Dermis blood vessel endothelial cell (primary cell): ENCODE measurements around the gene UMOD. TPM values are rescaled to one million over a fixed set of nuclear protein-coding genes. Genes with fewer than 3 reads are reported as not detected.
"Not testable (repeated sequence)": the region's sequence is repeated elsewhere in the genome, so short reads cannot be mapped to it uniquely, and the experiment has no call there.

Experiments
- DNase-seq: peaks from one replicate; pipeline ENCODE4 v3.0.0; 2010
- total RNA-seq: library from RNA; depleted of rRNA; stranded (reverse); fragments of >200 nt; gene quantifications from 2 replicates; pipeline ENCODE4 v1.2.3, GENCODE V29; 2014

The UMOD gene
- total RNA-seq, 1 donor from 2014 or later, result not detected

- no peak for DNase-seq
Observed at GRCh38 chr16:20320592-20320991, 31.9 kb downstream of the UMOD start.

GRCh38 chr16:20320178-20320577 lies 32.3 kb downstream of the UMOD start:
- no peak for DNase-seq

DNA sequence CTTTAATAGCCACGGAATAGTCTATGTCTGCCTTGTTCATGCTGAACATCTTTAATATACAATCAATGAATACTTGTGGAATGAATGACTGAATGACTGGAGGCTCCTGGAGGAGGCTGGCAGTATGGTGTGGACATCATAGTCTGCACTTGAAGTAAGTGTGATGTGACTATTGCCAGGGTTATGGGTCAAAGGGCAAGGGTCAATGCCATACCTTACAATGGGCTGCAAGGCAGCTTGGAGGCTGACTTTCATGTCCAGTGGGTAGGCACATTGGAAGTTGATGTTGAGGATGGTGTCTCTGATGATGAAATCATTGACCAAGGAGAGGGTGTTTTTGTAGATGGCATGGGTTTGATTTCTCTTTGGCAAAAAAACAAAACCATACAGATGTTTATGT lies 33.1 kb downstream of the UMOD start:
- no peak for DNase-seq

GRCh38 chr16:20318437-20318836 lies 34.1 kb downstream of the UMOD start:
- no peak for DNase-seq

DNA sequence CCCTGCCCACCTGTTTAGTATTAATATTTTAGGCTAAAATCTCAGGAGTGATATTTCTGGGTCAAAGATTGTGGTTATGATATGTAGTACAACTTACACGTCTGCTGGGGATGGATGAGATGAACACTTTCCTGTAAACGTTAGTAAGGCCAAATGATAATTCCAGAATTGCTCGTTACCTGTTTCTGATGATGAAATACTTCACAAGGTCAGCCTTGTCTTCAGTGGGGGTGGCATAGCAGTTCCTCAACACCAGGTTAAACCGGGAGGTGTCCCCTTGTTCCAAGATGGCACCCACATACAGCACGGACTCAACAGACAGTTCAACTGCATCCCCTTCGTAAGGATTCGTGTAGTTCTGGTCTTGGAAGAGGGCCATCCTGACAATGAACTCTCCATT lies 34.5 kb downstream of the UMOD start:
- DNase-seq, result no peak

- DNase-seq, result no peak
Observed at GRCh38 chr16:20317117-20317516, 35.4 kb downstream of the UMOD start.

- DNase-seq, result no peak
Observed at GRCh38 chr16:20316715-20317114, 35.8 kb downstream of the UMOD start.

DNA sequence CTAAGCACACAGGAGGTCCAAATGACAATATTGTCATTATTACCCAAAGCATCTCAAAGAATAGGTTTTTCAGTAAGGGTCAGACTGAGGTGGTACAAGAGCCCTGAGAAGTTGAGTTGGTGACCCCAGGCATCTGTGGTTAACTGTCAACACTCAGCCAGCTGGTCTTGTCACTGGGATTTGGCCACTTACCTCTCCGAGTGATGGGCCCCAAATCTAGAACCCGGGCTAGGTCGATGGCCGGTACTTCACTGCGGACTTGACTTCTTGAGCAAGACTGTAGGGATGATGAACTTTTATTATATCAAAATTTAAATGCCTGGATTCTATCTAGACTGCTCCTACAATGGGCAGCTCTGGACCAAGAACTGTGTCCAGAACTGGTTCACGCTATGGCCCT lies 36.8 kb downstream of the UMOD start:
- no peak for DNase-seq

DNA sequence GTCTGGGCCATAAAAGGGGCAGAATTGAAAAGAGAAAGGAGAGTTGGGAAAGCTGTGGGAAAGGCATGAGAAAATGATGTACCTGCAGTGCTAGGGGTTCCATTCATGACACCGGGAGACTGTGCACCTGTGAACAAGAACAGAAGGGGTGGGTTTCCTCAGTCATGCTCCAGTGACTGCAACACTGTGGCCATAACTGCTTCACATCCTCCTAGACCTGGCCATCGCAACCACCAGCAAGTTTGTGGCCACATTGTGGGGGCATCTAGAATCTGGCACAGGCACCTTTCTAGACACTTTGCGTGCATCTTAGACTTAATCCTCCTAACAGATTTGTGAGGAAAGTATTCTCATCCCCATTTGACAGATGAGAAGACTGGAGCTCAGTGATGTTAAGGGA lies 37.9 kb downstream of the UMOD start:
- no peak for DNase-seq

GRCh38 chr16:20313741-20314140 lies 38.8 kb downstream of the UMOD start:
- no peak for DNase-seq

DNA sequence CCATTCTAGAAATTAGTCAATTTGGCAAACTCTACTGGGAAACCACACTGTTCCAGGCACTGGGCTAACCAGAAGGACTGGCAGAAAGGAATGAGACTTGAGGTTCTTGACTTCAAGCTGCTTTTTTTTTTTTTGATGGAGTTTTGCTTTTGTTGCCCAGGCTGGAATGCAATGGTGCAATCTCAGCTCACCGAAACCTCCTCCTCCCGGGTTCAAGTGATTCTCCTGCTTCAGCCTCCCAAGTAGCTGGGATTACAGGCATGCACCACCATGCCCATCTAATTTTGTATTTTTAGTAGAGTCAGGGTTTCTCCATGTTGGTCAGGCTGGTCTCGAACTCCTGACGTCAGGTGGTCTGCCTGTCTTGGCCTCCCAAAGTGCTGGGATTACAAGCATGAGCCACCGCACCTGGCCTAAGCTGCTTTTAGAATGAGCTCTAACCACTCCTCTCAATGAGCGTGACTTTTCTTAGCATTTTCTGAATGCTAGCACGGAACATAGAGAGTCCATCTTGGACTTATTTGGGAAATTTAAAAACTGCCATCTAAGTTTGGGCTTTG lies 39.9 kb downstream of the UMOD start:
- not testable (repeated sequence) for DNase-seq

DNA sequence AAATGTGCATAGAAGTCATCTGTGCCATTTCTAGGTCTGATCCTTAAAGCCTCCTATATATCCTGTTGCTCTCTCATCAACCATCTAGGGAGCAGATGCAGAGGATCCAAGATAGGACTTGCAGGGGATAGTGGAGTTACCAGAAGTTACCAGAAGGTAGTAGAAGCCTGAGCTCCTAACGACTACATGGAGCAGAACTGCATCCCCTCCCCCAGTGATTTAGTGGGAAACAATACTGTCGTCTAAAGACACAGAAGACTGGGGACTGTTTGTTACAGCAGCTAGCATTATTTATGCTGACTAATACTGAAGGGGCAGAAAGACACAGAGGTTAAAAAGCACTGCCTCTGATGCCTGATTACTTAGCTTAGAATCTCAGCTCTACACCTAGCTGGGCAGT lies 41.0 kb downstream of the UMOD start:
- DNase-seq, result no peak

DNA sequence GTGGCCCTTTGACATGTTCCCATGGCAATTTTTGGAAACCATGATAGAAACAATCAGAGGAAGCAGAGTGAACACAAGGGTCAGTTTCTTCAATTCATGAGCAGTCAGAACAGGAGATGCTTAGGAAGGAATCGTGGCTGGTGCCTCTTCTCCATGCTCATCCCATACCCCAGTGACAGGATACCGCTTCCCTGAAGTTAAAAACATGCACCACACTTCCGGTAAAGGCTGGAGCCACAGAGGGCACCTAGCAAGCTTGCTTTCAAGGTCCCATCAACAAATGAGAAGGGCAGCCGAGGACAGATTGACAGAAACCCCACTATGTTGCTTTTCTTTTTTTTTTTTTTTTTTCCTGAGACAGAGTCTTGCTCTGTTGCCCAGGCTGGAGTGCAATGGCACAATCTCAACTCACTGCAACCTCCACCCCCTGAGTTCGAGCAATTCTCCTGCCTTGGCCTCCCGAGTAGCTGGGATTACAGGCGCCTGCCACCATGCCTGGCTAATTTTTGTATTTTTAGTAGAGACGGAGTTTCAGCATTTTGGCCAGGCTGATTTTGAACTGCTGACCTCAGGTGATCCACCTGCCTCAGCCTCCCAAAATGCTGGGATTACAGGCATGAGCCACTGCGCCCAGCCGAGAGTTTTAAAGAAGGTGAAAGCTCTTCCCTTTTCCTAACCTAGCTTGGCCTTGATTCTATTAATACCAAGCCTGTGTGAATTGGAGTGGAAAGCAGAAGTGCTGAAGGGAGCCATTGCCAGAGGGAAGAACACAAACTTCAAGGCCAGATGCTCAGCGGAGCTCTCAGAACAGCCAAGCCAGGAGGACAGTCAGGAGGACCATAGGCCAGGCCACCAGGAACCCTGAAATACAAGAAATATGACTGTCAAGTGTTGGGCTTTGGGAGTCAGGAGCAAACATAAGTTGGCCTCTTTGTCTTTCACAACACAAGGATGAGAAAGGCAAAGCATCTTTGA lies 41.8 kb downstream of the UMOD start:
- no peak for DNase-seq

GRCh38 chr16:20309786-20310185 lies 42.7 kb downstream of the UMOD start:
- no peak for DNase-seq

DNA sequence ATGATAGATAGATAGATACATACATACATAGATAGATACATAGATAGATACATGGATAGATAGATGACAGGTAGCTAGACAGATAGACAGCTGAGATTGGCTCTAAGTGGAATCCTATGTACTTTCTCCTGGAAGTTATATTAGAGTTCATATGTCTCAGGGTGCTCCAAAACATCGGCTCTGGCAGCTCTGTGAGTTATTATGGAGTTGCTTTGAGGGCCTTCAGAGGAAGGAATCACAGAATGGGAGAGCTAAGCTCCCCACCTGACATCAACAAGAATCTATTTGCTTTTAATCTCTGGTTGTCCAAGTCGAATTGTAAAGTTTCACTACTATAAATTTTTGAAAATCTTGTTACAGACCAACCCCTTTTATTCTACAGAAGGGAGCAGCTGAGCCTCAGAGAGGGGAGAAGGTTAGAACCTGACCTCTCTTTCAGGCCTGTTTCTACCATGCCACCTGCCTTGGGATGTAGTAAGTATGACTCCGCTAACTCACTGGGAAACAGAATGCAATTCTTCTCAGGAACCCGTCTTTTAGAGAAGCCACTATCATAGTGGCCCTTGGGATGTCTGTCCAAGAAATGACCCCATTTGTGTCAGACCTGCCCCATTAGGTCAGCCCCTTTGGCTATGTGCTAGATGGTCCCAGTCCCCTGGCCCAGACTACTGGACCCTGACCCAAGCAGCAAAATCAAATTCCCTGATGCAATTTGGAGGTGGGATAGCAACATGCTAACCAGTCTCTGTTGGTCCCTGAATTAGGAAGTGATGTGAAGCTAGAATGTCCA lies 43.5 kb downstream of the UMOD start:
- DNase-seq, result no peak

GRCh38 chr16:20308266-20308665 lies 44.2 kb downstream of the UMOD start:
- DNase-seq, result no peak

DNA sequence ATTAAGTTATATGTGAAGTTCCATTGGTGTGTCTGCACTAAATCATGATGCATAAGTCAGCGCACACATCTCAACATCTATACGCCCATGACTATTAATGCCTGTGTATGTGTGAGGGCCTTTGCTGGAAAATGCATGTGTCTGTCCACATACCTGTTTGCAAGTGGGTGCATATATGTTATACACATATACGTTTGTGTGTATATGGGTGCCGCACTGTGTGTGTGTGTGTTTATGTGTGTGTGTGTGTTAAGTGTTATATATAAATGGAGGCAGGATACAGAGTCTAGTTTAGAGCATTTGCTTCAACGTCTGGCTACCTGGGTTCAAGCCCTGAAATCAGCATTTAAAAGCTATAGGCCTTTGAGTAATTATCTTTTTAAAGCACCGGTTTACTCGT lies 44.7 kb downstream of the UMOD start:
- DNase-seq, result no peak

- no peak for DNase-seq
Observed at GRCh38 chr16:20307240-20307671, 45.3 kb downstream of the UMOD start.

GRCh38 chr16:20306401-20306800 lies 46.1 kb downstream of the UMOD start:
- DNase-seq, result no peak

- DNase-seq, result no peak
Observed at GRCh38 chr16:20303012-20303411, 49.5 kb downstream of the UMOD start.

DNA sequence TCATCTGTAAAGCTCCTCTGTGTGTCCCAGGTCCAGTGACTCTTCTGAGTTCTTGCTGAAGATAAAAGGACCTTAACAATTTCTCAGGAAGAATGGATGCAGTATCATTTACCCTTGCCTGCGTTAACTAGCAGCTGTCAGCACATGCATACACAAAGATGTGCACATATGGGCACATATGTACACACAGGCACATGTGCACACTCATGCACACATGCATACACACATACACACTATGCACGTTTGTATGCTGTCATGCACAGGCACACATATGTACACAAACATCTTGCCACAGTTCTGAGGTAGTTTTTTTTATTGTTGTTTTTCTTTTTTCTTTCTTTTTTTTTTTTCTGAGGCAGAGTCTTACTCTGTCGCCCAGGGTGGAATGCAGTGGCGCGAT lies 50.1 kb downstream of the UMOD start:
- no peak for DNase-seq

- no peak for DNase-seq
Observed at GRCh38 chr16:20301840-20302239, 50.7 kb downstream of the UMOD start.

DNA sequence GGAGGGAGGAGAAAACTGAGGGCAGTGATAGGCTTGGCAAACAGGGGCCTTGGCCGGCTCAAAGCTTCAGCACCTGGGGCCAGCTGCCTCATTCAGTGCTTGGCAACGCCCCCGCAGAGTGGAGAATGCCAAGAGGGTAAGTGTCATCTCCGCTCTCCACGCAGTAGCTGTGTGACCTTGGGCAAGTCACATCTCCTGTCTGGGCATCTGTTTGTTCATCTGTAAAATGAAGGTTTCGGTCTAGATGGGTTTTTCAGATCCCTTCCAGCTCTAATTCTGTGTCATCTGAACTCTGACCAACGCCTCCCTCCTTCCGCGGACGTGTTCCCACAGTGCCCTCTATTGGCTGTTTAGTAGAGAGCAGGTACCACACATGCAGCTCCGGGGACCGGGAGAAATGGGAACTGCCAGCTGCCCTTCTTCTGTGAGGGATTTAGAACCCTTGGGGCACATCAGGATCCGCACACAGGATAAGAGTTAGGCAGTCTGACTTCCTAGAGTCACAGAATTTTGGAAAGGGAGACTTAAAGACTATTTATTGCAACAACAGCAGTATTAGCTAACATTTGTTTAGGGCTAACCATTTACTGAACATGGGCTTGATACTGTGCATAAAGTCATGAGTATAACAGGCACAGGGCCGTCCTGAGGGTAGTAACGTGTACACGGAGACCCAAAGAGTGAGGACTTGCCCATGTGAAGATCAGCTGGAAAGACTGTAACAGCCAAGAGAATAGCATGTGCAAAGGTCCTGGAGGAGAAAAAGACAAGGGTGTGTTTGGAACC lies 52.0 kb downstream of the UMOD start:
- peak; percentile 67 for DNase-seq
